Activated CD8-positive, alpha-beta memory T cell treated with anti-CD3 and anti-CD28 coated beads for 48 hours (primary cell): ENCODE results near the gene FGFBP1.

Experiments used
- DNase-seq, 3 experiments: peaks; one replicate each; pipeline ENCODE4 v3.0.0-alpha.2; 2020; ENCODE audit warnings: low read depth in 2 of 3, low spot score in 2 of 3

FGFBP1 gene

GRCh38 chr4:15913631-15913970 is 24.9 kb downstream of the FGFBP1 start:
- no peak for DNase-seq

GRCh38 chr4:15912961-15913630 is 25.4 kb downstream of the FGFBP1 start:
- DNase-seq: no peak

- DNase-seq: no peak
Measured at GRCh38 chr4:15912236-15912635, 26.3 kb downstream of the FGFBP1 start.

GRCh38 chr4:15910155-15910940 is 28.2 kb downstream of the FGFBP1 start:
- DNase-seq: no peak

GRCh38 chr4:15907430-15907829 is 31.1 kb downstream of the FGFBP1 start:
- no peak for DNase-seq

GRCh38 chr4:15906020-15906443 is 32.5 kb downstream of the FGFBP1 start:
- no peak for DNase-seq

- DNase-seq: no peak
Measured at GRCh38 chr4:15902746-15903145, 35.8 kb downstream of the FGFBP1 start.

GRCh38 chr4:15901998-15902397 is 36.5 kb downstream of the FGFBP1 start:
- no peak for DNase-seq

- no peak for DNase-seq
Measured at GRCh38 chr4:15901007-15901406, 37.5 kb downstream of the FGFBP1 start.

GRCh38 chr4:15899511-15899910 is 39.0 kb downstream of the FGFBP1 start:
- no peak for DNase-seq

- no peak for DNase-seq
Measured at GRCh38 chr4:15898902-15899301, 39.6 kb downstream of the FGFBP1 start.

- no peak for DNase-seq
Measured at GRCh38 chr4:15897577-15897976, 41.0 kb downstream of the FGFBP1 start.

- no peak for DNase-seq
Measured at GRCh38 chr4:15894921-15895916, 43.3 kb downstream of the FGFBP1 start.

GRCh38 chr4:15894393-15894792 is 44.1 kb downstream of the FGFBP1 start:
- DNase-seq: no peak

- DNase-seq: no peak
Measured at GRCh38 chr4:15893962-15894361, 44.6 kb downstream of the FGFBP1 start.

- no peak for DNase-seq
Measured at GRCh38 chr4:15891312-15891711, 47.2 kb downstream of the FGFBP1 start.

- no peak for DNase-seq
Measured at GRCh38 chr4:15890246-15890829, 48.2 kb downstream of the FGFBP1 start.

- no peak for DNase-seq
Measured at GRCh38 chr4:15888515-15888914, 50.0 kb downstream of the FGFBP1 start.
